GM18868 (cell line): Measurements from ENCODE around the gene SNRPD3.
"Not testable (repeated sequence)": the region's sequence is repeated elsewhere in the genome, so short reads cannot be mapped to it uniquely, and the experiment has no call there.

Source experiments
- ATAC-seq: cut with Tn5 transposase; IDR thresholded peaks from one replicate; pipeline ENCODE4 v1.9.1; 2021; ENCODE audit warnings: mild to moderate bottlenecking, moderate library complexity; ENCODE audit not compliant: unreplicated experiment

The SNRPD3 gene

DNA sequence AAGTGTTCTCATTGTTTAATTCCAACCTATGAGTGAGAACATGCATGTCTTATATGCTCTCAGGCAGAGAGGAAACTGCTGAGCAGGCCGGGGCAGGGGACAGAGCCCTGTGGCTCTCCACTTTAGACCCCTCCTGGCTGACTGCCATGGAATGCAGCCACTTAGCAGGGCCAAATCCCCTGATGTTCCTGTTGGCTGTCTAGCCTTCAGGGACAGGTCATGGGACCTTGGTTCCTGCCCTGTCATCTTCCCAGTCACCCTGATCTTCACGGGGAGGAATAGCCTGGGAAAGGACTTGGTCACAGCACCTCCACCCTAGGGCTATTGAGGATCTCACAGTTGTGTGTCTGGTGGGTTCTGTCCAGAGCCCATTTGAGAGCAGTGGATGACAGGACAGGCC is 50.5 kb downstream of the SNRPD3 start:
- not testable (repeated sequence) for ATAC-seq

GRCh38 chr22:24607429-24607983 is 51.7 kb downstream of the SNRPD3 start:
- not testable (repeated sequence) for ATAC-seq

DNA sequence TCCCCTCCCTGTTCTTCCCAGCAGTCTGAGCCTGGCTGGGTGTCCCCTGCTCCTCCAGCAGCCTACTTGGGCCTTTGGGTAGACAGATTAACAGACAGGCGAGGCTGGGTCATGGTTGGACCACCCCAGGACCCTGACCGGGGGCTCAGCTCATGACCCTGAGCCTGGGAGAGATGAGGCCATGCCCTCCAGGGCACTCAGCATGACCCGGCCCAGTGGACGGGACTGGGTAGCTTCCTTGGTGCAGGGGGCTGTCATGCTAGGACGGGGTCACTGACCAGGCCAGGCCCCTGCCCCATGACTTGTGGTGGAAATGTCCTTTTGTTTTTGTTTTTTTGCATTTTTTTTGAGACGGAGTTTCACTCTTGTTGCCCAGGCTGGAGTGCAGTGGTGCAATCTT is 52.5 kb downstream of the SNRPD3 start:
- not testable (repeated sequence) for ATAC-seq

- not testable (repeated sequence) for ATAC-seq
Measured at GRCh38 chr22:24609888-24610287, 54.1 kb downstream of the SNRPD3 start.

DNA sequence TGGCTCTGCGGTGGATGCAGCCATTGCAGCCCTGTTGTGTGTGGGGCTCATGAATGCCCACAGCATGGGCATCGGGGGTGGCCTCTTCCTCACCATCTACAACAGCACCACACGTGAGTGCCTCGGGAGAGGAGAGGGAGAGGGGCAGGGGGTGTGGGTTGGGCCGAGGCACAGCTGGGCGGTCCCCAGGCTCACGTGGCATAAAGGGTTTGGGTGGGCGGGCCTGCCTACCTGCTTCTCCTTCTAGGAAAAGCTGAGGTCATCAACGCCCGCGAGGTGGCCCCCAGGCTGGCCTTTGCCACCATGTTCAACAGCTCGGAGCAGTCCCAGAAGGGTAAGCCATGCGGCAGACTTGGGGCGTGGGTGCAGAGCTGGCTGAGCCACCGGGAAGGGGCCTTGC is 59.0 kb downstream of the SNRPD3 start:
- not testable (repeated sequence) for ATAC-seq

DNA sequence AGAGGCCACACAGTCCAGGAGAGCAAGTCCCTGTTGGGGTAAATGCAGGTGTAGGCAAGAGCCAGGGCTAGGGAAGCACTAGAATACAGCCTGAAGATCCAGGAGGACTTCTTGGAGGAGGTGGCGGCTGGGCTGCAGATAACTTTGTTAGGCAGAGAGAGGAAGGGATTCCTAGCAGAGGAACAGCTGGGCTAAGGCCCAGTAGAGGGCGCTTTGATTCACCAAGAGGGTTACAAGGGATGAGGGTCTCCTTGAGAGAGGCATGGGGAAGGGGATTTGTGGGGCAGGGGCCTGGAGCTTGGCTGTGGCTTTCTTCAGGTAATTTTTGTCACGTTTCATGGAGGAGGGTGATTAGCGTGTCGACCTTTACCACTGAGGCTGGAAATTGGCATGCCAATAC is 65.4 kb downstream of the SNRPD3 start:
- ATAC-seq, result not testable (repeated sequence)

- not testable (repeated sequence) for ATAC-seq
Measured at GRCh38 chr22:24622596-24622995, 66.8 kb downstream of the SNRPD3 start.
